Natural killer cell treated with Interleukin-12 subunit alpha and Interleukin-12 subunit beta and Interleukin-15 and Interleukin-18, amount 100 ng/mL, for 72 hours (primary cell): Measurements from ENCODE around the gene PKNOX1. TPM values are rescaled to one million over a fixed set of nuclear protein-coding genes. Genes with fewer than 3 reads are reported as not detected.
"Not testable (repeated sequence)": the region's sequence is repeated elsewhere in the genome, so short reads cannot be mapped to it uniquely, and the experiment has no call there.

ENCODE experiments used
- ATAC-seq, 2 donors: fragments of 150-1000 bp; cut with Tn5 transposase in 1 of 2; sonication (Bioruptor Pico), chemical (Tn5 transposase) in 1 of 2; 2 replicates each; pipeline ENCODE4 v1.10.0; 2021
- DNase-seq: peaks from one replicate; pipeline ENCODE4 v3.0.0; 2022; ENCODE audit warnings: low spot score
- H3K27ac Mint-ChIP-seq, 2 donors: 1 replicate in 1 of 2; 2 replicates in 1 of 2; pipeline ENCODE4 v1.8.0; 2022; ENCODE audit warnings: mixed read lengths in 2 of 2, mild to moderate bottlenecking in 1 of 2, moderate library complexity in 1 of 2
- H3K27me3 Mint-ChIP-seq, 2 donors: 1 replicate in 1 of 2; 2 replicates in 1 of 2; pipeline ENCODE4 v1.8.0; 2022; ENCODE audit warnings: mixed read lengths in 2 of 2
- H3K36me3 Mint-ChIP-seq: one replicate; pipeline ENCODE4 v1.8.0; 2022; ENCODE audit warnings: mixed read lengths
- H3K4me1 Mint-ChIP-seq, 2 donors: 1 replicate in 1 of 2; 2 replicates in 1 of 2; pipeline ENCODE4 v1.8.0; 2022; ENCODE audit warnings: low read depth in 2 of 2, mixed read lengths in 2 of 2, mild to moderate bottlenecking in 1 of 2
- H3K4me3 Mint-ChIP-seq: one replicate; pipeline ENCODE4 v1.8.0; 2022; ENCODE audit warnings: mixed read lengths
- H3K9me3 Mint-ChIP-seq: 2 replicates; pipeline ENCODE4 v1.8.0; 2022; ENCODE audit warnings: mixed read lengths
- total RNA-seq, 2 donors: library from RNA; stranded (reverse); gene quantifications; one replicate each; pipeline ENCODE4 v1.2.3, GENCODE V29; 2022

Gene PKNOX1
- total RNA-seq, 2 donors from 2014 or later = 26.0 to 33.8 TPM

- H3K36me3 Mint-ChIP-seq, DNase-seq: not testable (repeated sequence)
Observed at GRCh38 chr21:43006051-43006873, 31.9 kb downstream of the PKNOX1 start.

GRCh38 chr21:43006874-43007208, 32.5 kb downstream of the PKNOX1 start:
- no peak overlapping the region for H3K4me3 Mint-ChIP-seq
- ATAC-seq = no peak
- no peak for DNase-seq
- H3K36me3 Mint-ChIP-seq = peaks cover 4% of the 10 kb centered on the region
- H3K4me1 Mint-ChIP-seq = peaks cover 0 to 7% of the 10 kb centered on the region in 2 donors
- no peaks in the 10 kb centered on the region for H3K27me3 Mint-ChIP-seq
- H3K9me3 Mint-ChIP-seq = no peaks in the 10 kb centered on the region
- H3K27ac Mint-ChIP-seq = no peak overlapping the region

More at GRCh38 chr21:43006051-43006873, 31.9 kb downstream of the PKNOX1 start:
- H3K27me3 Mint-ChIP-seq, ATAC-seq, H3K9me3 Mint-ChIP-seq, H3K4me3 Mint-ChIP-seq, H3K4me1 Mint-ChIP-seq, H3K27ac Mint-ChIP-seq: not testable (repeated sequence)

- Mint-ChIP-seq H3K4me3 (no peak overlapping the region), H3K36me3 (peaks cover 16% of the 10 kb centered on the region), H3K27ac (no peak overlapping the region), H3K27me3 (no peaks in the 10 kb centered on the region), H3K4me1 (no peaks in the 10 kb centered on the region), H3K9me3 (no peaks in the 10 kb centered on the region)
- DNase-seq (no peak), ATAC-seq (no peak)
Observed at GRCh38 chr21:43012596-43012995, 38.2 kb downstream of the PKNOX1 start.

GRCh38 chr21:43015906-43016540, 41.7 kb downstream of the PKNOX1 start:
- H3K9me3 Mint-ChIP-seq = no peaks in the 10 kb centered on the region
- peak overlapping the region in 1 of 2 donors; percentile 16 for H3K27ac Mint-ChIP-seq
- no peaks in the 10 kb centered on the region for H3K27me3 Mint-ChIP-seq
- H3K4me3 Mint-ChIP-seq = no peak overlapping the region
- no peak for ATAC-seq
- H3K4me1 Mint-ChIP-seq = no peaks in the 10 kb centered on the region
- DNase-seq = no peak
- peaks cover 16% of the 10 kb centered on the region for H3K36me3 Mint-ChIP-seq

- DNase-seq = no peak
- no peak overlapping the region for H3K27ac Mint-ChIP-seq
- no peaks in the 10 kb centered on the region for H3K4me1 Mint-ChIP-seq
- no peak overlapping the region for H3K4me3 Mint-ChIP-seq
- H3K27me3 Mint-ChIP-seq = no peaks in the 10 kb centered on the region
- no peaks in the 10 kb centered on the region for H3K9me3 Mint-ChIP-seq
- no peak for ATAC-seq
- H3K36me3 Mint-ChIP-seq = peaks cover 16% of the 10 kb centered on the region
Observed at GRCh38 chr21:43016728-43017127, 42.4 kb downstream of the PKNOX1 start.

- DNase-seq = no peak
- Mint-ChIP-seq H3K4me1 (no peaks in the 10 kb centered on the region), H3K27ac (no peak overlapping the region), H3K27me3 (no peaks in the 10 kb centered on the region), H3K36me3 (peaks cover 16% of the 10 kb centered on the region), H3K9me3 (no peaks in the 10 kb centered on the region), H3K4me3 (no peak overlapping the region)
- ATAC-seq = no peak
Observed at GRCh38 chr21:43018519-43018918, 44.2 kb downstream of the PKNOX1 start.

GRCh38 chr21:43020177-43020576, 45.8 kb downstream of the PKNOX1 start:
- ATAC-seq (no peak), DNase-seq (no peak)
- no peak overlapping the region for H3K27ac Mint-ChIP-seq
- H3K4me3 Mint-ChIP-seq = no peak overlapping the region
- peaks cover 5% of the 10 kb centered on the region for H3K36me3 Mint-ChIP-seq
- H3K4me1 Mint-ChIP-seq = no peaks in the 10 kb centered on the region
- no peaks in the 10 kb centered on the region for H3K9me3 Mint-ChIP-seq
- H3K27me3 Mint-ChIP-seq = no peaks in the 10 kb centered on the region

GRCh38 chr21:43020771-43021170, 46.4 kb downstream of the PKNOX1 start:
- Mint-ChIP-seq H3K36me3 (peaks cover 3% of the 10 kb centered on the region), H3K27me3 (no peaks in the 10 kb centered on the region), H3K27ac (no peak overlapping the region), H3K4me3 (no peak overlapping the region), H3K9me3 (no peaks in the 10 kb centered on the region), H3K4me1 (no peaks in the 10 kb centered on the region)
- DNase-seq (no peak), ATAC-seq (no peak)

- H3K27me3 Mint-ChIP-seq = no peaks in the 10 kb centered on the region
- H3K27ac Mint-ChIP-seq = no peak overlapping the region
- no peak for ATAC-seq
- H3K36me3 Mint-ChIP-seq = no peaks in the 10 kb centered on the region
- no peaks in the 10 kb centered on the region for H3K9me3 Mint-ChIP-seq
- H3K4me1 Mint-ChIP-seq = no peaks in the 10 kb centered on the region
- no peak overlapping the region for H3K4me3 Mint-ChIP-seq
- DNase-seq = no peak
Observed at GRCh38 chr21:43021191-43021590, 46.8 kb downstream of the PKNOX1 start.

GRCh38 chr21:43021756-43022600, 47.6 kb downstream of the PKNOX1 start:
- H3K27ac Mint-ChIP-seq = no peak overlapping the region
- DNase-seq = no peak
- ATAC-seq = no peak

GRCh38 chr21:43023175-43023574, 48.8 kb downstream of the PKNOX1 start:
- no peaks in the 10 kb centered on the region for H3K9me3 Mint-ChIP-seq

More at GRCh38 chr21:43021756-43022600, 47.6 kb downstream of the PKNOX1 start:
- Mint-ChIP-seq H3K9me3 (no peaks in the 10 kb centered on the region), H3K4me3 (no peak overlapping the region), H3K27me3 (no peaks in the 10 kb centered on the region), H3K36me3 (no peaks in the 10 kb centered on the region), H3K4me1 (no peaks in the 10 kb centered on the region)

GRCh38 chr21:43024439-43025136, 50.2 kb downstream of the PKNOX1 start:
- no peak overlapping the region for H3K27ac Mint-ChIP-seq
- H3K36me3 Mint-ChIP-seq = no peaks in the 10 kb centered on the region
- DNase-seq = no peak
- ATAC-seq = no peak
- no peaks in the 10 kb centered on the region for H3K4me1 Mint-ChIP-seq
- no peaks in the 10 kb centered on the region for H3K9me3 Mint-ChIP-seq
- H3K4me3 Mint-ChIP-seq = no peak overlapping the region
- H3K27me3 Mint-ChIP-seq = no peaks in the 10 kb centered on the region

More at GRCh38 chr21:43023175-43023574, 48.8 kb downstream of the PKNOX1 start:
- Mint-ChIP-seq H3K4me3 (no peak overlapping the region), H3K36me3 (no peaks in the 10 kb centered on the region), H3K27ac (no peak overlapping the region), H3K4me1 (no peaks in the 10 kb centered on the region), H3K27me3 (no peaks in the 10 kb centered on the region)
- DNase-seq (no peak), ATAC-seq (no peak)

- DNase-seq = no peak
- Mint-ChIP-seq H3K4me1 (no peaks in the 10 kb centered on the region), H3K36me3 (no peaks in the 10 kb centered on the region), H3K27ac (no peak overlapping the region), H3K4me3 (no peak overlapping the region), H3K27me3 (no peaks in the 10 kb centered on the region), H3K9me3 (no peaks in the 10 kb centered on the region)
- no peak for ATAC-seq
Observed at GRCh38 chr21:43025636-43026180, 51.3 kb downstream of the PKNOX1 start.
